SK-N-SH (cell line): ENCODE data around the gene CHRNB1. TPM values are rescaled to one million over a fixed set of nuclear protein-coding genes. Genes with fewer than 3 reads are reported as not detected.

ENCODE experiments used
- CTCF ChIA-PET: fragments of 300-600, 350-600 bp; formaldehyde crosslinking; extraction: SDS; loops from one replicate; lab custom pipeline; 2021; lab: Yijun Ruan, JAX
- POLR2A ChIA-PET: fragments of 350-600 bp; sonication (Branson Sonifier 250); formaldehyde crosslinking; extraction: SDS; loops from one replicate; lab custom pipeline; 2020; ENCODE audit warnings: antibody characterized with exemption, inconsistent platforms; lab: Yijun Ruan, JAX
- DNase-seq: peaks from one replicate; pipeline ENCODE4 v3.0.0; 2012
- H2AFZ ChIP-seq: fragments of 200-600 bp; sonication (generic); 2 replicates; pipeline ENCODE4 v1.8.1; 2016; ENCODE audit warnings: antibody characterized with exemption, mild to moderate bottlenecking, low read depth
- H3F3A ChIP-seq: fragments of 200-600 bp; sonication (generic); replicated peaks from 2 replicates; pipeline ENCODE3; 2016; ENCODE audit warnings: antibody characterized with exemption, mild to moderate bottlenecking; ENCODE audit not compliant: insufficient read depth
- H3K27ac ChIP-seq, 2 experiments: fragments of 200-500 bp in 1 of 2; fragments of 200-600 bp in 1 of 2; sonication (Bioruptor generic) in 1 of 2; sonication (generic), shearing (Covaris generic) in 1 of 2; 2 replicates each; pipeline versions ENCODE4 v1.5.1 to v1.6.1; 2014 to 2016; ENCODE audit warnings: low read depth in 2 of 2, inconsistent platforms in 1 of 2, low read length in 1 of 2, mild to moderate bottlenecking in 1 of 2, mixed read lengths in 1 of 2
- H3K27me3 ChIP-seq: fragments of 200-600 bp; sonication (generic), shearing (Covaris generic); 2 replicates; pipeline ENCODE4 v1.6.1; 2016; ENCODE audit warnings: mixed run types; ENCODE audit not compliant: insufficient read depth
- H3K36me3 ChIP-seq, 2 experiments: fragments of 200-500 bp in 1 of 2; fragments of 200-600 bp in 1 of 2; sonication (Bioruptor generic) in 1 of 2; sonication (generic) in 1 of 2; replicated peaks in 1 of 2; 2 replicates each; pipeline versions ENCODE3 to v1.5.1; 2014 to 2016; ENCODE audit warnings: low read length in 1 of 2, mild to moderate bottlenecking in 1 of 2; ENCODE audit not compliant: insufficient read depth in 2 of 2, control insufficient read depth in 1 of 2
- H3K4me1 ChIP-seq, 2 experiments: fragments of 200-500 bp in 1 of 2; fragments of 200-600 bp in 1 of 2; sonication (Bioruptor generic) in 1 of 2; sonication (generic), shearing (Covaris generic) in 1 of 2; 2 replicates each; pipeline versions ENCODE4 v1.5.1 to v1.6.1; 2014 to 2016; ENCODE audit warnings: low read depth in 1 of 2, low read length in 1 of 2, mixed run types in 1 of 2; ENCODE audit not compliant: insufficient read depth in 2 of 2, control insufficient read depth in 1 of 2
- H3K4me2 ChIP-seq: fragments of 200-600 bp; sonication (generic), shearing (Covaris generic); 2 replicates; pipeline ENCODE4 v1.6.1; 2017; ENCODE audit warnings: mixed run types
- H3K4me3 ChIP-seq, 2 experiments: fragments of 200-500 bp in 1 of 2; fragments of 200-600 bp in 1 of 2; sonication (Bioruptor generic) in 1 of 2; sonication (generic), shearing (Covaris generic) in 1 of 2; 2 replicates each; pipeline versions ENCODE4 v1.5.1 to v1.8.1; 2014 to 2016; ENCODE audit warnings: low read depth in 2 of 2, inconsistent platforms in 1 of 2, low read length in 1 of 2, mild to moderate bottlenecking in 1 of 2, mixed read lengths in 1 of 2, moderate library complexity in 1 of 2
- H3K79me2 ChIP-seq: fragments of 200-600 bp; sonication (generic); 2 replicates; pipeline ENCODE4 v1.8.1; 2017; ENCODE audit warnings: mild to moderate bottlenecking; ENCODE audit not compliant: insufficient read depth
- H3K9ac ChIP-seq: fragments of 200-600 bp; sonication (generic); 2 replicates; pipeline ENCODE4 v1.6.1; 2017; ENCODE audit warnings: mixed run types
- H3K9me2 ChIP-seq: fragments of 200-600 bp; sonication (generic); 2 replicates; pipeline ENCODE4 v1.6.1; 2017; ENCODE audit warnings: mixed run types
- H3K9me3 ChIP-seq: fragments of 200-600 bp; sonication (generic); 2 replicates; pipeline ENCODE4 v1.6.1; 2017; ENCODE audit warnings: mixed run types, mild to moderate bottlenecking, moderate library complexity
- H4K20me1 ChIP-seq: fragments of 200-600 bp; sonication (generic); 2 replicates; pipeline ENCODE4 v1.6.1; 2017; ENCODE audit warnings: mild to moderate bottlenecking, mixed run types; ENCODE audit not compliant: insufficient read depth
- CHD2 ChIP-seq: fragments of 150-350 bp; IDR thresholded peaks from 2 replicates; pipeline ENCODE4 v1.6.1; 2018; ENCODE audit warnings: low read length; ENCODE audit not compliant: partially characterized antibody
- FOXJ3 ChIP-seq: sonication (generic); formaldehyde crosslinking; IDR thresholded peaks from 2 replicates; pipeline ENCODE4 v1.5.1; 2020; ENCODE audit warnings: mild to moderate bottlenecking, missing genetic modification reagents
- GATA2 ChIP-seq: sonication (generic); formaldehyde crosslinking; IDR thresholded peaks from 2 replicates; pipeline ENCODE4 v1.5.0; 2020; ENCODE audit warnings: mild to moderate bottlenecking, missing genetic modification reagents
- JUND ChIP-seq: IDR thresholded peaks from 2 replicates; pipeline ENCODE4 v1.4.0; 2012
- RAD21 ChIP-seq: IDR thresholded peaks from 2 replicates; pipeline ENCODE4 v1.6.1; 2012; ENCODE audit warnings: mild to moderate bottlenecking, low read length
- RCOR1 ChIP-seq: fragments of 150-350 bp; IDR thresholded peaks from 2 replicates; pipeline ENCODE4 v1.6.1; 2017; ENCODE audit warnings: antibody characterized with exemption, low read length
- TAF1 ChIP-seq: IDR thresholded peaks from 2 replicates; pipeline ENCODE4 v1.6.1; 2012; ENCODE audit warnings: low read depth, mild to moderate bottlenecking, low read length, moderate library complexity, borderline replicate concordance
- TCF12 ChIP-seq: IDR thresholded peaks from 2 replicates; pipeline ENCODE4 v1.4.0; 2012
- TEAD4 ChIP-seq: IDR thresholded peaks from 2 replicates; pipeline ENCODE4 v1.4.0; 2012; ENCODE audit warnings: mild to moderate bottlenecking, borderline replicate concordance; ENCODE audit not compliant: insufficient read depth
- YY1 ChIP-seq: IDR thresholded peaks from 2 replicates; pipeline ENCODE4 v1.4.0; 2012; ENCODE audit warnings: low read depth, mild to moderate bottlenecking
- WGBS: methylation state at CpG from one replicate; pipeline ENCODE4 v1.1.6; 2017; ENCODE audit warnings: low lambda C conversion rate; 5-methylcytosine and 5-hydroxymethylcytosine counted together
- polyA plus RNA-seq, 3 experiments: library from polyadenylated mRNA; depleted of rRNA; stranded (reverse); fragments of >200 nt; gene quantifications; 2 replicates each; pipeline ENCODE4 v1.2.3, GENCODE V29; 2012
- TF ChIP-seq, protein P1 (sequence below): IDR thresholded peaks from 2 replicates; pipeline ENCODE4 v1.6.1; 2012; ENCODE audit warnings: mild to moderate bottlenecking, low read depth, low read length, moderate library complexity
- TF ChIP-seq, protein P2 (sequence below): IDR thresholded peaks from 2 replicates; pipeline ENCODE4 v1.4.0; 2012; ENCODE audit warnings: low read depth, borderline replicate concordance
- TF ChIP-seq, protein P3 (sequence below): fragments of 200-600 bp; sonication (generic); IDR thresholded peaks from 2 replicates; pipeline ENCODE4 v1.6.1; 2017; ENCODE audit warnings: antibody characterized with exemption, mild to moderate bottlenecking, moderate library complexity

The CHRNB1 gene
- polyA plus RNA-seq, 1 of the 3 experiments (the other 2 are of a cell fraction): 26.8 TPM

DNA sequence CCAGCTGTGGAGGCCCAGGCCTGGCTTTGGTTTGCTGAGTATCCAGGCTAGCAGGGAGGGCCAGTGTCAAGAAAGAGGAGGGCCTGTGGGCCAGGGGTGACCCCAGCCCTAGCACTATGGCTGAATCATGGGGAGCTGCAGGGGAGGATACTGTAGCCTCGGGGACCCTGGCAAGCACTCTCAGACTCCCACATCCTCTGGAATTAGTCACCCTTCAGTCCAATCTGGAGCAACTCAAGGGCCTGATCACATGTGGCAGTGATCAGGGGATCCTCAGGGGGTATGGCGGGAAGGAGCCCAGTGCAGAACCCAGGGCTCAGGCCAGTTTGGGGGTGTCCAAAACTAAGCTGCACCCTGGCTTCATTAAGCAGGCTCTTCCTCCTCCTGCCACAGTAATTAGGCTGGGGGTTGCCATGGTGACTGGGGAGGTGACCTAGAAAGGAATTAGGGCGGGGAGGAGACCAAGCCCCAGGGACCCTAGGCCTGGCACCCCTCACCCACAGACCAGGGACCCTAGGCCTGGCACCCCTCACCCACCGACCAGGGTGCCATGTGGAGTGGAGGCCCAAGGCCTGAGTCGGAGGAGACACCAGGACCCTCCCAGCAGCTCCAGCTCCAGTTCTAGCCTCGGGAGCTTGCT, 31.4 kb upstream of the CHRNB1 start (continued):
- TF ChIP-seq RAD21: no peak
- TF ChIP-seq, all 33 proteins: peak for 0

DNA sequence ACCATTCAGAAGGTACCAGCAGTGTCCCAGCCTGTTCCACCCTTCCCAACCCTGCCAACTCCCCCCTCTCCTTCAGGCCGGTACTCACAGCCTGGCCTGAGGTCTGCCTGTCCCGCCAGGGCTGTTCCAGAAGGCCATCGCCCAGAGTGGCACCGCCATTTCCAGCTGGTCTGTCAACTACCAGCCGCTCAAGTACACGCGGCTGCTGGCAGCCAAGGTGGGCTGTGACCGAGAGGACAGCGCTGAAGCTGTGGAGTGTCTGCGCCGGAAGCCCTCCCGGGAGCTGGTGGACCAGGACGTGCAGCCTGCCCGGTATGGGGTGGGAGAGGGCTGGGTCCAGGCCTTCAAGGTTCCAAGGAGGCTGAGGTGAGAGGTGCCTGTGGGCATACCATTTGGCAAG, 30.0 kb upstream of the CHRNB1 start:
- CTCF ChIA-PET: interaction anchor here (0.9 to 1.6 kb wide), 2 partner anchors 10 to 11 kb away, joined by 3 to 4 read pairs; partner anchors contain the start of gene TMEM256
- H3K27me3 ChIP-seq: no peaks in the 10 kb centered on the region
- no peaks in the 10 kb centered on the region for H3K79me2 ChIP-seq
- no peaks in the 10 kb centered on the region for H3K4me1 ChIP-seq
- no peak overlapping the region for H2AFZ ChIP-seq
- no peak overlapping the region for H3K4me3 ChIP-seq
- no peak overlapping the region for H3K4me2 ChIP-seq
- no peak overlapping the region for H3K9ac ChIP-seq
- no peak overlapping the region for H3K27ac ChIP-seq
- H3F3A ChIP-seq: no peaks in the 10 kb centered on the region
- WGBS: 100% methylated on average over 8 of the region's 14 CpGs
- H4K20me1 ChIP-seq: no peaks in the 10 kb centered on the region
- no peak for DNase-seq
- H3K9me3 ChIP-seq: no peaks in the 10 kb centered on the region
- H3K9me2 ChIP-seq: no peaks in the 10 kb centered on the region
- H3K36me3 ChIP-seq: peaks cover under 1 to 54% of the 10 kb centered on the region in 2 experiments
- no peak for TF ChIP-seq JUND
- TF ChIP-seq YY1: no peak
- no peak for TF ChIP-seq TAF1
- TF ChIP-seq, protein P1, sequence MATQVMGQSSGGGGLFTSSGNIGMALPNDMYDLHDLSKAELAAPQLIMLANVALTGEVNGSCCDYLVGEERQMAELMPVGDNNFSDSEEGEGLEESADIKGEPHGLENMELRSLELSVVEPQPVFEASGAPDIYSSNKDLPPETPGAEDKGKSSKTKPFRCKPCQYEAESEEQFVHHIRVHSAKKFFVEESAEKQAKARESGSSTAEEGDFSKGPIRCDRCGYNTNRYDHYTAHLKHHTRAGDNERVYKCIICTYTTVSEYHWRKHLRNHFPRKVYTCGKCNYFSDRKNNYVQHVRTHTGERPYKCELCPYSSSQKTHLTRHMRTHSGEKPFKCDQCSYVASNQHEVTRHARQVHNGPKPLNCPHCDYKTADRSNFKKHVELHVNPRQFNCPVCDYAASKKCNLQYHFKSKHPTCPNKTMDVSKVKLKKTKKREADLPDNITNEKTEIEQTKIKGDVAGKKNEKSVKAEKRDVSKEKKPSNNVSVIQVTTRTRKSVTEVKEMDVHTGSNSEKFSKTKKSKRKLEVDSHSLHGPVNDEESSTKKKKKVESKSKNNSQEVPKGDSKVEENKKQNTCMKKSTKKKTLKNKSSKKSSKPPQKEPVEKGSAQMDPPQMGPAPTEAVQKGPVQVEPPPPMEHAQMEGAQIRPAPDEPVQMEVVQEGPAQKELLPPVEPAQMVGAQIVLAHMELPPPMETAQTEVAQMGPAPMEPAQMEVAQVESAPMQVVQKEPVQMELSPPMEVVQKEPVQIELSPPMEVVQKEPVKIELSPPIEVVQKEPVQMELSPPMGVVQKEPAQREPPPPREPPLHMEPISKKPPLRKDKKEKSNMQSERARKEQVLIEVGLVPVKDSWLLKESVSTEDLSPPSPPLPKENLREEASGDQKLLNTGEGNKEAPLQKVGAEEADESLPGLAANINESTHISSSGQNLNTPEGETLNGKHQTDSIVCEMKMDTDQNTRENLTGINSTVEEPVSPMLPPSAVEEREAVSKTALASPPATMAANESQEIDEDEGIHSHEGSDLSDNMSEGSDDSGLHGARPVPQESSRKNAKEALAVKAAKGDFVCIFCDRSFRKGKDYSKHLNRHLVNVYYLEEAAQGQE: no peak
- TF ChIP-seq TCF12: no peak
- no peak for TF ChIP-seq GATA2 (CRISPR knock-in tag)
- no peak for TF ChIP-seq CHD2
- TF ChIP-seq, all 33 proteins: peak for 0
- POLR2A ChIA-PET: no interaction called here

DNA sequence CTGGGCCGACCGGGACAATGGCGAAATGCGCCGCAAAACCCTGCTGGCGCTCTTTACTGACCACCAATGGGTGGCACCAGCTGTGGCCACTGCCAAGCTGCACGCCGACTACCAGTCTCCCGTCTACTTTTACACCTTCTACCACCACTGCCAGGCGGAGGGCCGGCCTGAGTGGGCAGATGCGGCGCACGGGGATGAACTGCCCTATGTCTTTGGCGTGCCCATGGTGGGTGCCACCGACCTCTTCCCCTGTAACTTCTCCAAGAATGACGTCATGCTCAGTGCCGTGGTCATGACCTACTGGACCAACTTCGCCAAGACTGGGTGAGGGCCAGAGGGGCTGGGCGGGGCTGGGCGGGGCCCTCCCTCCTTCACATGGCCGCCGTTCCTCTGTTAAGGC, 29.1 kb upstream of the CHRNB1 start:
- no peaks in the 10 kb centered on the region for H3K79me2 ChIP-seq
- H3K36me3 ChIP-seq: peaks cover 0 to 49% of the 10 kb centered on the region in 2 experiments
- no peaks in the 10 kb centered on the region for H3F3A ChIP-seq
- ChIA-PET CTCF (interaction anchor here (2.0 kb wide), 1 partner anchor 9 kb away, joined by 6 read pairs; the partner anchor contains the start of gene NLGN2), POLR2A (no interaction called here)
- WGBS: 94% methylated on average over 10 of the region's 23 CpGs
- H3K27me3 ChIP-seq: no peaks in the 10 kb centered on the region
- no peak overlapping the region for H3K27ac ChIP-seq
- H2AFZ ChIP-seq: no peak overlapping the region
- no peak overlapping the region for H3K4me3 ChIP-seq
- no peak overlapping the region for H3K4me2 ChIP-seq
- H3K9me3 ChIP-seq: no peaks in the 10 kb centered on the region
- H3K4me1 ChIP-seq: no peaks in the 10 kb centered on the region; a peak in 1 of 4 replicates
- H3K9ac ChIP-seq: no peak overlapping the region
- H4K20me1 ChIP-seq: no peaks in the 10 kb centered on the region
- DNase-seq: no peak
- H3K9me2 ChIP-seq: no peaks in the 10 kb centered on the region
- no peak for TF ChIP-seq TCF12
- TF ChIP-seq RCOR1: no peak
- TF ChIP-seq TEAD4: no peak
- TF ChIP-seq, protein P1: no peak
- no peak for TF ChIP-seq CHD2
- TF ChIP-seq, protein P2, sequence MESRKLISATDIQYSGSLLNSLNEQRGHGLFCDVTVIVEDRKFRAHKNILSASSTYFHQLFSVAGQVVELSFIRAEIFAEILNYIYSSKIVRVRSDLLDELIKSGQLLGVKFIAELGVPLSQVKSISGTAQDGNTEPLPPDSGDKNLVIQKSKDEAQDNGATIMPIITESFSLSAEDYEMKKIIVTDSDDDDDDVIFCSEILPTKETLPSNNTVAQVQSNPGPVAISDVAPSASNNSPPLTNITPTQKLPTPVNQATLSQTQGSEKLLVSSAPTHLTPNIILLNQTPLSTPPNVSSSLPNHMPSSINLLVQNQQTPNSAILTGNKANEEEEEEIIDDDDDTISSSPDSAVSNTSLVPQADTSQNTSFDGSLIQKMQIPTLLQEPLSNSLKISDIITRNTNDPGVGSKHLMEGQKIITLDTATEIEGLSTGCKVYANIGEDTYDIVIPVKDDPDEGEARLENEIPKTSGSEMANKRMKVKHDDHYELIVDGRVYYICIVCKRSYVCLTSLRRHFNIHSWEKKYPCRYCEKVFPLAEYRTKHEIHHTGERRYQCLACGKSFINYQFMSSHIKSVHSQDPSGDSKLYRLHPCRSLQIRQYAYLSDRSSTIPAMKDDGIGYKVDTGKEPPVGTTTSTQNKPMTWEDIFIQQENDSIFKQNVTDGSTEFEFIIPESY: no peak
- TF ChIP-seq, protein P3, sequence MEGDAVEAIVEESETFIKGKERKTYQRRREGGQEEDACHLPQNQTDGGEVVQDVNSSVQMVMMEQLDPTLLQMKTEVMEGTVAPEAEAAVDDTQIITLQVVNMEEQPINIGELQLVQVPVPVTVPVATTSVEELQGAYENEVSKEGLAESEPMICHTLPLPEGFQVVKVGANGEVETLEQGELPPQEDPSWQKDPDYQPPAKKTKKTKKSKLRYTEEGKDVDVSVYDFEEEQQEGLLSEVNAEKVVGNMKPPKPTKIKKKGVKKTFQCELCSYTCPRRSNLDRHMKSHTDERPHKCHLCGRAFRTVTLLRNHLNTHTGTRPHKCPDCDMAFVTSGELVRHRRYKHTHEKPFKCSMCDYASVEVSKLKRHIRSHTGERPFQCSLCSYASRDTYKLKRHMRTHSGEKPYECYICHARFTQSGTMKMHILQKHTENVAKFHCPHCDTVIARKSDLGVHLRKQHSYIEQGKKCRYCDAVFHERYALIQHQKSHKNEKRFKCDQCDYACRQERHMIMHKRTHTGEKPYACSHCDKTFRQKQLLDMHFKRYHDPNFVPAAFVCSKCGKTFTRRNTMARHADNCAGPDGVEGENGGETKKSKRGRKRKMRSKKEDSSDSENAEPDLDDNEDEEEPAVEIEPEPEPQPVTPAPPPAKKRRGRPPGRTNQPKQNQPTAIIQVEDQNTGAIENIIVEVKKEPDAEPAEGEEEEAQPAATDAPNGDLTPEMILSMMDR: no peak
- TF ChIP-seq FOXJ3 (CRISPR knock-in tag): no peak
- TF ChIP-seq YY1: no peak
